ENCODE results near the gene OR9A4.
"Not testable (repeated sequence)": the region's sequence is repeated elsewhere in the genome, so short reads cannot be mapped to it uniquely, and the experiment has no call there.

Gene OR9A4, protein sequence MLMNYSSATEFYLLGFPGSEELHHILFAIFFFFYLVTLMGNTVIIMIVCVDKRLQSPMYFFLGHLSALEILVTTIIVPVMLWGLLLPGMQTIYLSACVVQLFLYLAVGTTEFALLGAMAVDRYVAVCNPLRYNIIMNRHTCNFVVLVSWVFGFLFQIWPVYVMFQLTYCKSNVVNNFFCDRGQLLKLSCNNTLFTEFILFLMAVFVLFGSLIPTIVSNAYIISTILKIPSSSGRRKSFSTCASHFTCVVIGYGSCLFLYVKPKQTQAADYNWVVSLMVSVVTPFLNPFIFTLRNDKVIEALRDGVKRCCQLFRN

GRCh38 chr7:141916099-141916498 is at the start of gene OR9A4:
TSS of gene OR9A4 (plus strand) at chr7:141916399. CDS start at chr7:141918876, 2,477 bp downstream.
- DNase-seq (no peak), ATAC-seq (no peak)

GRCh38 chr7:141866974-141867373 is 49.2 kb upstream of the OR9A4 start:
- ATAC-seq (no peak), DNase-seq (no peak)

- DNase-seq (no peak), ATAC-seq (no peak)
Observed at GRCh38 chr7:141872931-141873330, 43.3 kb upstream of the OR9A4 start.

GRCh38 chr7:141874787-141875186 is 41.4 kb upstream of the OR9A4 start:
- DNase-seq (no peak), ATAC-seq (no peak)

DNA sequence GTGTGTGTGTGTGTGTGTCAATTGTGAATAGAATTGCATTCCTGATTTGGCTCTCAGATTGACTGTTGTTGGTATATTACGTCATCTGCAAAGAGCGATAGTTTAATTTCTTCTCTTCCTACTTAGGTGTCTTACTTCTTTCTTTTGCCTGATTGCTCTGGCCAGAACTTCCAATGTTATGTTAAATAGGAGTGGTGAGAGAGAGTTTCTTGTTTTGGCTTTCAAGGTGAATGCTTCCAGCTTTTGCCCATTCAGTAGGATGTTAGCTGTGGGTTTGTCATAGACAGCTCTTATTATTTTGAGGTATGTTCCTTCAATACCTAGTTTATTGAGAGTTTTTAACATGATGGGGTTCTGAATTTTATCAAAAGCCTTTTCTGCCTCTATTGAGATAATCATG is 40.7 kb upstream of the OR9A4 start:
- no peak for ATAC-seq
- no peak for DNase-seq

- no peak for ATAC-seq
- DNase-seq = no peak
Observed at GRCh38 chr7:141876371-141876770, 39.8 kb upstream of the OR9A4 start.

DNA sequence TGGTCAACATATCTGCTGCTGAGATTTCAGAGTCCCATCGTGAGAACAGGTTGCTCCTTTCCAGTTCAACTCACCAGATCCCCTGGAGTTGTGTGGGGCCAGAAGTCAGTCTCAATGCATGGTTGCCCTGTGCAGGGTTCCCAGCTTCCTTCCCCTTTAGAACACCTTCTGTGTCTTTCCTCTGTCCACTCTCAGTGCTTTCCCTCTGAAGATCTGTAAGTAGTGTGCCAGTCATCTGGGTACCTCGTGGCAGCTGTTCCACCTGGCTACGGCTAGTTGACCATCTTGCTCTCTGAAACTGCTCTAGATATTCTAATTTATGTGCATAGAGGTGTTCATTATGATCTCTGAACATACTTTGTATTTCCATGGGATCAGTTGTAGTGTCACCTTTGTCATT is 38.8 kb upstream of the OR9A4 start:
- DNase-seq = no peak
- ATAC-seq = no peak

- ATAC-seq (no peak), DNase-seq (no peak)
Observed at GRCh38 chr7:141880960-141881359, 35.2 kb upstream of the OR9A4 start.

DNA sequence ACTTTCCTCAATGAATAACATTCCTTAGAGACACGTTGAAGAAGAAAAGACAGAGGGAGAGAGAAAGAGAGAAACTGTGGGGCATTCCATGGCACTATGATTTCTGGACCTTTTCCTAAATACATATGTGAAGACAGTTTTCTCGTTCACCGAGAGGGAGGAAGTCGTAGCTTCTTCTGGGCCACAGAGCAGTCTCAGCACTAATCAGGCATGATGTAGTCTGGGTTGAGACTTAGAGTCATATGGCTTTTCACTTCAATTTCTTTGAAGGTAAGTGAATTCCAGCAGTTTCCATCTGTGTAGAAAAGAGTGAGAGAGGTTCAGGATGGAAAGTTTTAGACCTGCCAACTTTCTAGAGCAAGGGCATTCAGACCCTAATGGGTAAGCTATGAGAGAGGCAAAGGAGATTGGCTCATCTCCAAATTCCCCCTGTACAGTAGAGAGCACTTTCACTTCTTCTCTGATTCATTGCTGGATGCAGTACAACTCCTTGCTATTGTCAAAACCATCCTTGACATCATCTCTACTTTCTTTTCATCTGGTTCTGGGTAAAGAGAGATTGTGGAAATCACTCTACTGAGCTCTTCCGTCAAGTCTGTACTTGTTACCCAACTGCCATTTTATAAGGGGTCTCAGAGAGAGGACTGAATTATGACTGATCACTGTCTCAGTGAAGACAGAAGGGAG is 31.5 kb upstream of the OR9A4 start:
- peak; percentile 49 for ATAC-seq
- no peak for DNase-seq

- ATAC-seq = no peak
- no peak for DNase-seq
Observed at GRCh38 chr7:141889321-141889720, 26.9 kb upstream of the OR9A4 start.

DNA sequence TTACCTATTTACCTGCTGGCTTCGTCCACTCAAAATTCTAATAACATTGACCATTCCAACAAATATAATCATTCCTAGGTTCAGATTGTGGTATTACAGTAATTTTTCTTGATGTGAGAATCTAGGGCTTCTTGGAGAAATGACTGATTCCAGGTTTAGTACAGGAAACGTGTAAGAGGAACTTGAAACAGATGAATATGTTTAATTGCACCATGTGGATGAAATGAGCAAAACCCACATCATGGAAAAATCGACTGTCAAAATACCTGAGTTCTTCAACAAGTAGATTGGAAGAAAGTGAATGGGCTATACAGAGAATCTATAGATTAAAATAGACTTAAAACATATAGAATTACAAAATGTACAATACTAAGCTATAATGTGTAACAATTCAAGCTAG is 24.9 kb upstream of the OR9A4 start:
- no peak for DNase-seq
- ATAC-seq = no peak

- ATAC-seq, DNase-seq: not testable (repeated sequence)
Observed at GRCh38 chr7:141899366-141899765, 16.8 kb upstream of the OR9A4 start.

DNA sequence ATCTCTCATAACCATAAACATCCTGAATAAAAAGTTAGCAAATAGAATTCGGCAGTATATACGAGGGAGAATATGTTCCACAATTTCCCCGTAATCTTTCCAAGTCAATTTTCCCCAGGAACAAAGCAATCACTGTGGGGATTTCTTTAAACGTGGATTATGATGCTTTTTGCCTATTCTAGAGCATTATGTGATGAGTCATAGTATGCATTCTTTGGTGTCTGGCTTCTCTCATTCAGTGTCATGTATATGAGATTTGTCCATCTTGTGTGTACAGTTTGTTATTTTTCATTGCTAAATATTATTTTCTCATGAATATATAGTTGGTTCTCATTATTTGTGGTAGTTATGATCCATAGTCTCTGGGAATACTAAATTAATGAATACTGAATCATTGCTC is 9.9 kb upstream of the OR9A4 start:
- no peak for ATAC-seq
- no peak for DNase-seq

GRCh38 chr7:141911391-141911790 is 4.8 kb upstream of the OR9A4 start:
- DNase-seq (no peak), ATAC-seq (no peak)

DNA sequence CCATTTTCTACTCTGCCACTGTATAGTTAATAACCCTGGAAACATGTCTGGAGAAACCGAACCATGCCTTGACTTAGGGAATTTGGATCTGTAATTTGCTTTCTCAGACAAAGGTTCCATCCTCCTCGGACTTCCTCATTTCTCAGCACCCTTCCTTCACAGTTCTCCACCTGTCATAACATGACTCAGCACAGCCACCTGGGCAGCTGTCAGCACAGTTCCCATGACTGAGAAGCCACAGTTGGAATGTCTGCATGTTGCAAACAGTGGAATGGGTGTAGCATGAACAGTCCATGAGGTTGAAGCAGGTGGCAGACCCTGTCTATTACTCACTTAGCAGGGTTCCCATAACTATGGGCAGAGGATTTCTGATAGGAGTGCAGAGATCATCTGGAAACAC is 634 bp upstream of the OR9A4 start:
- ATAC-seq = no peak
- no peak for DNase-seq

DNA sequence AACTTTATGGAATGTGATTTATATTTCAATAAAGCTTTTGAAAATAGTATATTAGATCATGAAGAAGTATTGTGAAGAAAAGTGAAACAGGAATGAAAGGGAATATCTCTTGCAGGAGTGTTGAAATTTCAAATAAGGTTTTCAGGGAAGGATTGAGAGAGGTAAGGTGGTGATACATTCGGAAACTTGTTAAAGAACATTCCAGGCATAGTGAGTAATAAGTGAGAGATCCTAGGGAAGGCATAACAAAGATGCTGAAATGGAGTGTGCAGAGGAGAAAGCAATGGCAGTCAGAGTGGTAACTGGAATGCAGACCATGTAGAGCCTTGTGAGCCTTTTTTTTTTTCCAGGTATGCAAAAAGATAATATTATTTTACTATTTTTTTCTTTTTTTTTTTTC is 4.1 kb downstream of the OR9A4 start:
- DNase-seq = no peak
- ATAC-seq = no peak

DNA sequence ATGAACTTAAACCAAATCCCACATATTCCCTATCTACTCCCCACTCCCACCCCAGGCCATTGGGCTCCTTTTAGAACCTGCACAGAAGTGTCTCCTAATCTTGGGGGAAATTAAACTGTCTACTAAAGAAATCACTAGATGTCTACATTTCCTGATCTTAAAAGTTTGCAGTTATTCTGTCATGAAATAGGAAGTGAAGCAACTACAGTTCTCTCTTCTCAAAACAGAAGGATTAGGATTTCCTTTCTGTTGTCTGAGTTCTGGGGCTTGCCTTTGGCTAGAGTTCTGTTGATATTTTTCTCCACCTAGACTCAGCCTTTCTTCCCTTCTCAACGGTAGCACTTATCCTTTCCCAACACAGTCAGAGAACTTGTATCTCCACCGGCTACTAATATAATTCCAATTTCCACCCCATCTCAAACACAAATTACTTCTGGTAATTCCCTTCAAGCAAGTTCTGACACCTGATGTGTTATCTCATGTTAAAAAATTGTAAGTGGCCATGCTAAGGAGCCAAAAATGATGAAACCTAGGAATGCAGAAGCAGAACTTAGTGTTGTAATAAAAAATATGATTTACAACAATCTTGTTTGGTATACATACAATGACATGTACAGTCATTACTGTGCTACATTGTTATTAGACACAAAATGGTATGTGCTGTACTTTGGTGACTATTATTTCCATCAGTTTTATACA is 12.1 kb downstream of the OR9A4 start:
- DNase-seq (no peak), ATAC-seq (no peak)

GRCh38 chr7:141928845-141929195 is 12.6 kb downstream of the OR9A4 start:
- DNase-seq (no peak), ATAC-seq (no peak)

DNA sequence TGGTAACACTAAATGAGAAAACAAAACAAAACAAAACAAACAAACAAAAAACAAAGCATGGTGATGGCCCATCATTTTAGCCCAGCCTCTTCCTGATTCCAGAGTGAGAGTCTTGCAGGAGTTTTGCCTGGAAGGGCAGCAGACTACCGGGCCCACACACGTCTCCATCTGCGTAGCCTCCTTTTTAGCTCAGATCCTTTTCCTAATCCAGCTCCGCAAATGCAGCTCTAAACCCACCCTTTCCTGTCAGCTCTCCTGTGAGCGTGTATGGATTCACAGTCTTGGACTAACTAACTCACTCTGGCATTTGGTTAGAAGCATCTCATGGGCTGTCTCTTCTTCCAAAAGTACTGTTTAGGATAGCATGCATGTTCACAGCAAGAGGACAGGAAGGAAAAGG is 14.0 kb downstream of the OR9A4 start:
- no peak for ATAC-seq

DNA sequence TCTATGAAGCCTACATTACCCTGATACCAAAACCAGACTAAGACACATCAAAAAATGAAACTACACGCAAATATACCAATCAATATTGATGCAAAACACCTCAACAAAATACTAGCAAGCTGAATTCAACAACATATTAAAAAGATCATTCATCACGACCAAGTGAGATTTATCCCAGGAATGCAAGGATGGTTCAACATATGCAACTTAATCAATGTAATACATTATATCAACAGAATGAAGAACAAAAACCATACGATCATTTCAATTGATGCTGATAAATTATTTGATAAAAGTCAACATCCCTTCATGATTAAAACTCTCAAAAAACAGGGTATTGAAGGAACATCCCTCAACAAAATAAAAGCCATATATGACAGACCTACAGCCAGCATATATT is 24.9 kb downstream of the OR9A4 start:
- DNase-seq = no peak
- no peak for ATAC-seq

More for the DNA sequence above, 14.0 kb downstream of the OR9A4 start:
- no peak for DNase-seq

GRCh38 chr7:141943846-141944245 is 27.6 kb downstream of the OR9A4 start:
- ATAC-seq (no peak), DNase-seq (no peak)

DNA sequence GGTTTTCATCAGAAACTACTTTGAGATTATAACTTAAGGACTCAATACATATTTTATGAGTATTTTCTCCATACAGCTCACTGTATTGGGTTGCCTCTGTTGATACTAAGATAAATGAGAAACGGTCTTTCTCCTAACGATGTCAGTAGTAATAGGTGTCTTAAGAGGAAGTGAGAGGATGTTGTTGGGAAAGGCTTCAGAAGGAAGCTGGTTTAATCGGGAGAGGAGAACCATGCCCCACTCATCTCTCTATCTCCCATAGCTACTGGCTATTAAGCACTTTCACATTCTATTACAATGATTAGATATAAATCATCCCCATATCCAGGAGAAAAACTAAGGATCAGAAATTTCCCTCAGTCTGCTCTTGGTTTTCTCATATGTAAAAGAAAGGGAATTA is 28.6 kb downstream of the OR9A4 start:
- DNase-seq = no peak
- ATAC-seq = no peak

- peak; percentile 82 for ATAC-seq
- peak; percentile 13 for DNase-seq
Observed at GRCh38 chr7:141945356-141945755, 29.2 kb downstream of the OR9A4 start.

All from stimulated activated naive CD8-positive, alpha-beta T cell treated with anti-CD3 and anti-CD28 coated beads, Interleukin-15, Interleukin-2, amounts not matched to agents 100 U/mL and 50 U/mL, for 24 hours (primary cell).